ENCODE results near the gene RSPRY1. TPM values are rescaled to one million over a fixed set of nuclear protein-coding genes. Genes with fewer than 3 reads are reported as not detected.

RSPRY1 gene
- total RNA-seq, 2 donors from 2014 or later = 49.1 to 53.0 TPM

GRCh38 chr16:57279780-57280638, 93.9 kb downstream of the RSPRY1 start:
- intact Hi-C loops (cut with DNase I, micrococcal nuclease) = no loop called here
- ATAC-seq (peak; percentile 8), DNase-seq (peak in 1 of 2 donors; percentile 24)

DNA sequence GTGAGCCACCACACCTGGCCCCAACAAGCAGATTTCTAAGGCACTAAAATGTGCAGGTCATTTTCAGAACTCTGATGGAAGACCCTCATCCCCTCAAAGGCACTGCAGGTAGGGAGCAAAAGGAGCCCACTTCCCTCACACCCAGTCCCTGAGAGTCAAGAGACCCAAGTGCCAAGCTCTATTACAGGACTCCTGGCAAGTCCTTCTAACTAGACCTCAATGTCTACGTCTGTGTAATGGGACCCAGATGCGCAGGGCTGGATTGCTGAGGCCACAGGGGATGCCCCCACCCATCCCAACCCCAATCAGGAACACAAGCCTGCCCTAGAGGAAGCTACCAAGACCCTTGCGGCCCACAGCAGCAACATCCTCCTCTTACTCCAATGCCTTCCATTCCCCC, 95.7 kb downstream of the RSPRY1 start:
- DNase-seq (peak in 1 of 2 donors; percentile 6), ATAC-seq (no peak)
- intact Hi-C loops (cut with DNase I, micrococcal nuclease) = no loop called here

DNA sequence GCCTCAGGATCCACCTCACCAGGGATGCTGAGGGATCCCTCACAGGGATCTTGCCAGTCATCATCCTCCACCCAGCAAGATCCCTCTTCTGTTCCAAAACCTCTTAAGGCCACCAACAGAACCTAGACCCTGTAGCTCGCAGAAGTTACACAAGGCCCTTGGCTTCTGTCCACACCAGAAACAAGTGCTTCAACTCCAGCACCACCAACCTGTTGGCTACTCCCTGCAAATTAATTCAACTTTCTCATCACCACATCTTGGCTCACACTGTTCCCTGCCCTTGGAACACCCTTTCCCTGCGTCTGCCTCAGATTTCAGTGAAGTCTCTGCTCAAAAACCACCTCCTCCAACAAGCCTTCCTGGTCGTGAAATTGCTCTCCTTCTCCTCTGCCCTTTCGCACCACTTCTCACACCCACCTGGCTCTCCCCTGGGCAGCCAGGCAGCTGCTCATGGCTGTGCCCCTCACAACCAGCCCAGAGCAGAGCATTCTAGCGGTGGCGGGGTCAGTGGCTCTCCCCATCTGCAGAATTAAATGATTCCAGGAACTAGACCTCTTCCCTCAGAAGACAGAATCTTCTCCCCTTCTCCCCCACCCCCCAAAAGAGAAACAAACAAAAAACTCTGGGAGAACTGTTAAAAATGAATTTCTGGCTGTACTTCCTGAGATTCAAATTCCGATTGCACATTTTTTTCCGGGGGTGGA, 96.5 kb downstream of the RSPRY1 start:
- intact Hi-C loops (cut with DNase I, micrococcal nuclease) = no loop called here
- DNase-seq (peak in 1 of 2 donors; percentile 12), ATAC-seq (no peak)

GRCh38 chr16:57283214-57283958, 97.3 kb downstream of the RSPRY1 start:
- DNase-seq (no peak), ATAC-seq (peak; percentile 61)

GRCh38 chr16:57283959-57284208, 97.8 kb downstream of the RSPRY1 start:
- DNase-seq (no peak), ATAC-seq (no peak)
- intact Hi-C loops (cut with DNase I, micrococcal nuclease) = no loop called here

More at GRCh38 chr16:57283214-57283958, 97.3 kb downstream of the RSPRY1 start:
- intact Hi-C loops (cut with DNase I, micrococcal nuclease) = no loop called here

DNA sequence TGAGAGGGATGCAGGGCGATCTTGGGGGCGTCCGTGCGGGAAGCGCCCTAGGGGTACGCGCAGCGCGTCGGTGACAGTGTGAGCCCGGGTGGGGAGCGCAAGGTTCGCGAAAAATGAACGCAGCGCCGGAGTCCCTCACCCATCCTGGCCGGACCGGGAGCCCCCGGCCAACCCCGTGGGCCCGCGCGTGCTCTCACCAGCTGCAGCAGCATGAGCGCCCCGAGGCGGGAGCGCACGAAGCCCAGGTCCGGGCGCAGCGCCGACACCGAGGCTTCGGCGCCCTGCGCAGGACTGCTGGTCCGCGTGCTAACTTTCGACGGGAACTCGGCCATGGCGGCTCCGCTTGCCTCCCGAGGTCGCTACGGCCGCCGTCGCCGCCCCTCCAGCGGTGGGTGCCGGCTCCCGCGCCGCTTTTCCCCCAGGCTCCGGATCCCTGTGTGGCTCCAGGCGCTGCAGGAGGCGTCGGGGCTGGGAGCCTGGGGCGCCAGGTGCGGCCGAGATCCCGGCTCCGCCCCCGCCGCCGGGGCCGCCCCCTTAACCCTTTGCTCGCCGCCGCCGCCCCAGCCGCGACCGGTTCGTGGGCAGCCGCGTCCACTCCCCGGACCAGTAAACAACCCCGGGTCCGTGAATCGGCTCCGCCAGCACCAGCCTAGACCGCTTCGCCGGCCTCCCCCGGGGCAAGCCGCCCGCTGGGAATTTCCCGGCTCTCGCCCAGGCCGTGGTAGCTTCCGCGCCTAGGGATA, 98.3 kb downstream of the RSPRY1 start, which contains the start of gene PLLP:
PLLP (minus strand) TSS at position 464 of the 743 bp plus-strand sequence; CDS start at position 332, 132 bp downstream.
- intact Hi-C loops (cut with DNase I, micrococcal nuclease) = no loop called here

DNA sequence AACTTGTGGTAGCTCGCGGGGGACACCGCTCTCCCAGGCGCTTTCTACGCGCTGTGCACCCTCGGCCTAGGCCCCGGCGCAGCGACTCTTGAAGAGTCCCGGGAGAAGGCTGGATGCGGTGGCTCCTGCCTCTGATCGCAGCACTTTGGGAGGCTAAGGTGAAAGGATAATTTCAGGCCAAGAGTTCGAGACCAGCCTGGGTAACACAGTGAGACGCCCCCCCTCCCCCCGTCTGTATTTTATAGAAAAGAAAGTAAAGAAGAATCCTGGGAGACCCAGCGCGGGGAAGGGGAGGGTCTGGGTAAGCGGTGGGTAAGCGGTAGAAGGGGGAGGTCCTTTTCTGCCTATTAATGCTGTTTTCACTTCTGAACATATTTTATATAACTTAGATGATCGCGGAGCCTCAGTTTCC, 98.8 kb downstream of the RSPRY1 start:
- no peak for ATAC-seq
- no peak for DNase-seq
- intact Hi-C loops (cut with DNase I, micrococcal nuclease) = no loop called here

More for the DNA sequence above, 98.3 kb downstream of the RSPRY1 start, which contains the start of gene PLLP:
- DNase-seq (peak; percentile 34 to 71), ATAC-seq (peak; percentile 88)

- DNase-seq = no peak
- no peak for ATAC-seq
- intact Hi-C loops (cut with DNase I, micrococcal nuclease) = no loop called here
These were observed 99.2 kb downstream of the RSPRY1 start for GRCh38 chr16:57285379-57285778.

- intact Hi-C loops (cut with DNase I, micrococcal nuclease) = no loop called here
- DNase-seq (peak in 1 of 2 donors; percentile 18), ATAC-seq (no peak)
These were observed 103.5 kb downstream of the RSPRY1 start for GRCh38 chr16:57289391-57290257.

Other genes starting within 250 kb of the RSPRY1 start
- under 1 TPM in 1 of 2 donors, not detected in 1; 0.28 TPM for gene CETP, start 224.4 kb upstream of the RSPRY1 start, total RNA-seq
- 100 to 1,000 TPM in 1 of 2 donors, 10 to 100 TPM in 1; 57.7 to 125 TPM for gene NLRC5, start 196.8 kb upstream of the RSPRY1 start, total RNA-seq
- gene CPNE2, start 93.7 kb upstream of the RSPRY1 start, total RNA-seq = 10 to 100 TPM; 73.2 to 91.0 TPM
- 100 to 1,000 TPM in 1 of 2 donors, 10 to 100 TPM in 1; 90.6 to 107 TPM for gene PSME3IP1, start 290 bp upstream of the RSPRY1 start, total RNA-seq
- gene ARL2BP, start 58.9 kb downstream of the RSPRY1 start, total RNA-seq = 10 to 100 TPM; 32.3 to 35.3 TPM
- 10 to 100 TPM; 15.8 to 18.1 TPM for gene PLLP, start 98.3 kb downstream of the RSPRY1 start, total RNA-seq
- gene CCL22, start 172.5 kb downstream of the RSPRY1 start, total RNA-seq = under 1 TPM in 1 of 2 donors, not detected in 1; 0.45 TPM
- 1 to 10 TPM; 2.9 to 4.7 TPM for gene CX3CL1, start 186.2 kb downstream of the RSPRY1 start, total RNA-seq
- gene CCL17, start 218.4 kb downstream of the RSPRY1 start, total RNA-seq = not detected